Measurements from ENCODE around the gene CKB.
"Not testable (repeated sequence)": the region's sequence is repeated elsewhere in the genome, so short reads cannot be mapped to it uniquely, and the experiment has no call there.

Gene CKB

GRCh38 chr14:103526247-103526913, 3.8 kb upstream of the CKB start:
- DNase-seq (ENCODE audit: low spot score): no peak

- DNase-seq (ENCODE audit: low spot score): not testable (repeated sequence)
Measured at GRCh38 chr14:103525430-103526246, 3.0 kb upstream of the CKB start.

GRCh38 chr14:103524002-103524935, 1.6 kb upstream of the CKB start:
- no peak for DNase-seq (ENCODE audit: low spot score)

DNA sequence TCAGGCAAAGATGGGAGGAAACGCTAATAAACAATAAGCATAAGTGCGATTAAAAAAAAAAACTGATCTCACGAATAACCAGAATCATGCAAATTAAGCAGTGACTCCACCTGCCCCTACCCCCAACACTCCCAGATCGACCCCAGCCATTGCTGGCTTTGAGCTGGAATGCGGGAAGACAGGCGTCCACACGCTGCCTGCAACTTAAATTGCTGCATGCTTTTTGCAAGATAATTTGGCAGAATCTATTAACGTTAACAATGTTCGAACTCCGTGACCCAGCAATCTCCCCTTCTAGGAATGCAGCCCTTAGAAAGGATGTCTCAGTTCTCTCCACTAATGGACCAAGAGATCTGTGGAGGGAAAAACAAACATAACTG, 935 bp upstream of the CKB start:
- no peak for DNase-seq (ENCODE audit: low spot score)

DNA sequence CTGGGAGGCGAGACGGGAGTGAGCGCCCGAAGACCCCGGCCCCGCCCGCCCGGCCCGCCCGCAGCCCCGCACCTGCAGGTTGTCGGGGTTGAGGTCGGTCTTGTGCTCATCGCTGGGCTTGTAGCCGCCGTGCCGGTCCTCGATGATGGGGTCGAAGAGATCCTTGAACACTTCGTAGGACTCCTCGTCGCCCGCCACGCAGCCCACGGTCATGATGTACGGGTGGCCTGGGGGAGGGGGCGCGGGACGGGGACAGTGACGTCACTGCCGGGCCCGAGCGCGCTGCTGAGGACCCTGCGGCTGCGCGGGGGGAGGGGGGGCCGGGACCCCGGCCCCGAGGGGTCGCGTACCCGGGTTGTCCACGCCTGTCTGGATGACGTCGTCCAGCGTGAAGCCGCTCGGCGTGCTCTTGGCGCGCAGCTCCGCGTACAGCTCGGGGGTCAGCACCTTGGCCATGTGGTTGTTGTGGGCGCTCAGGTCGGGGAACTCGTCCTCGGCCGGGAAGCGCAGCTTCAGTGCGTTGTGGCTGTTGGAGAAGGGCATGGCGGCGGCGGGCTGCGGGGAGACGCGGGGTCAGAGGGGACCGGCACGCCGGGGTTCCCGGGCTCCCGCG, 573 bp downstream of the CKB start:
- DNase-seq (ENCODE audit: low spot score): no peak

GRCh38 chr14:103521438-103521950, 1.1 kb downstream of the CKB start:
- DNase-seq (ENCODE audit: low spot score): no peak

- peak; percentile 83 for DNase-seq (ENCODE audit: low spot score)
Measured at GRCh38 chr14:103520657-103521437, 1.8 kb downstream of the CKB start.

GRCh38 chr14:103520269-103520656, 2.4 kb downstream of the CKB start:
- DNase-seq (ENCODE audit: low spot score): no peak

DNA sequence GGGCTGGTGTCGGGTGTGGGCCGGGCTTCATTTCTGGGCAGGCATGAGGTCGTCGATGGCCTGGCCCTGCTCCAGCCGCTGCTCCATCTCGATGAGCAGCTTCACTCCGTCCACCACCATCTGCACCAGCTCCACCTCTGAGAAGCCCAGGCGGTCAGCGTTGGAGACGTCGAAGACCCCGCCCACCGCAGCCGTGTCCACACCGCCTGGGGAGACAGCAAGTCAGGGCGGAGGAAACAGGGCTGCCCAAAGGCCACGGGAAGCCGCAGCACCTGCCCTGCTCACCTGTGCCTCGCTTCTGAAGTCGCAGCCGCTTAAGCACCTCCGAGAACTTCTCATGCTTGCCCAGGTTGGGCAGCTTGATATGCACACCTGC, 2.8 kb downstream of the CKB start:
- DNase-seq (ENCODE audit: low spot score): no peak

- no peak for DNase-seq (ENCODE audit: low spot score)
Measured at GRCh38 chr14:103519043-103519836, 3.4 kb downstream of the CKB start.

DNA sequence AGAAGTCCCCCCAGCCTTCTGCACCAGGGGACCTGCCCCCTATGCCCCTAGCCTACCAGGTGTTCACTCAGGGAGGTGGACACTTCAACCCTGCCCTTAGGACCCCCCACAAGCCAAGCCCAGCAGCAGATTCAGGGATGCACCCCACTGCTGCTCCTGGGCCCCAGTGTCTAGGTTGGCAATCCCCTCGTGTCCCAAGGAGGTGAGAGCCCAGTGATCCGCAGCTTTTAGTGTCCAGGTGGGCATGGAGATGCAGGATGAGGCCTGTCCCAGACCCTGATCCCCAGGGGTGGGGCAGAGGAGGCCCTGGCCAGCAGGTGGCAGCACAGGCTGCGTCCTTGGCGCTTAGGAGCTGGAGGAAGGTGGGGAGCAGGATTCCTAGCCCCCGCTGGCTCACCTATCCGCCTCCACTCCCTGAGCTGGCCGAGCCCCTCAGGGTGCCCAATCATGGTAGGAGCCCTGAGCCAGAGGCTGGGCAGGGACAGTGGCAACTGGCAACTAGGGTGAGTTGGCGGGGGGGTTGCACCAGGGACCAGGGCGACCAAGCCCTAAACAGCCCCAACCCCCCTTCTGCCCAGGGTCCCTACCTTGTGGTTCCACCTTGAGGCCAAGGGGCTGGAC, 4.1 kb downstream of the CKB start:
- DNase-seq (ENCODE audit: low spot score): peak; percentile 97

DNA sequence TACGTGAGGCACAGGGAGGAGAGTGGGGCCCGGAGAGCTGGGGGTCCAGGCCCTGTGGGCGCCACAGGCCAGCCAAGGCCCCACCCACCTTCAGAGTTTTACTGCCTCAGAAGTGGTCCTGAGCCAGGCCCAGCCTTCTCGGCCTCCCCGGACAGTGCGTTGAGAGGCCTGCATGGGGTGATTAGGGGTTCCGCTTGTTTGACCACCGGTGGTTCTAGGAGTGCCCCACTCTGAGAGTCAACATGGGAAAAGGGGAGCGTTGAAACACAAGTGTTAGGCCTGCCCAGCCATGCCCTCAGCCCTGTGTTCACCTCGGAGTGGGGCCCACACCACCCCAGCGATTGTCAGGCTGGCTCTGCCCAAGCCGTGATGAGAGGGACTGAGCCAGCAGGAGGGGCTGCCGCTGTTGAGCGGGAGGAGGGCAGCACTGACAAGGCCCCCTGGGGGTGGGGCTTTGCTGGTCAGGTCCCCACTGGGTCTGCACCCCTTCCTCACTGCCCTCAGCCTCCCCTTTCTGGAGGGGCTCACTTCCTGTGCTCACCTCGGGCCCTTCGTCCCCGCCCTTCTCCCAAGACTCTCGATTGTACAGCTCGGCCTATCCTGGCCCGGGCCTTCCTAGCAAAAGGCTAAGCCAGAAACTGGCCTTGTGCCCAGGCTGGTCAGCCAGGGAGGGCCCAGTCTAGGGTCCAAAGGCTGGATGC, 4.8 kb downstream of the CKB start:
- DNase-seq (ENCODE audit: low spot score): no peak

DNA sequence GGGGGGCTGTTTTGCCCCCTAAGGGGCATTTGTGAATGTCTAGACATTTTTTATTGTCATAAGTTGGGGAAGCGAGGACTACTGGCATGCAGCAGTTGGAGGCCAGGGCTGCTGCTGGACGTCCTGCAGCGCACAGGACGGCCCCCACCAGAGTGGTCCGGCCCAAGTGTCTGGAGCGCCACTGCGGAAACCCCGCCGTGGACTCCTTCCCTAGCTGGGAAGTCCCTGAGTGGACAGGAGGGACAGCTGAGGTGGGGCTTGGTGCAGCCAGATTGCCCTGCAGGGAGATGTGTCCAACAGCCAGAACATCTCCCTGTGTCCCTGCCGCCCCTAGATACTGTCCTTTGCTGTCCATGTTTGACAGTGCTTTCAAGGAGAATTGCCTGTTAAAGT, 5.5 kb downstream of the CKB start:
- DNase-seq (ENCODE audit: low spot score): no peak

- no peak for DNase-seq (ENCODE audit: low spot score)
Measured at GRCh38 chr14:103516426-103517173, 6.0 kb downstream of the CKB start.

- no peak for DNase-seq (ENCODE audit: low spot score)
Measured at GRCh38 chr14:103514596-103515421, 7.8 kb downstream of the CKB start.

DNA sequence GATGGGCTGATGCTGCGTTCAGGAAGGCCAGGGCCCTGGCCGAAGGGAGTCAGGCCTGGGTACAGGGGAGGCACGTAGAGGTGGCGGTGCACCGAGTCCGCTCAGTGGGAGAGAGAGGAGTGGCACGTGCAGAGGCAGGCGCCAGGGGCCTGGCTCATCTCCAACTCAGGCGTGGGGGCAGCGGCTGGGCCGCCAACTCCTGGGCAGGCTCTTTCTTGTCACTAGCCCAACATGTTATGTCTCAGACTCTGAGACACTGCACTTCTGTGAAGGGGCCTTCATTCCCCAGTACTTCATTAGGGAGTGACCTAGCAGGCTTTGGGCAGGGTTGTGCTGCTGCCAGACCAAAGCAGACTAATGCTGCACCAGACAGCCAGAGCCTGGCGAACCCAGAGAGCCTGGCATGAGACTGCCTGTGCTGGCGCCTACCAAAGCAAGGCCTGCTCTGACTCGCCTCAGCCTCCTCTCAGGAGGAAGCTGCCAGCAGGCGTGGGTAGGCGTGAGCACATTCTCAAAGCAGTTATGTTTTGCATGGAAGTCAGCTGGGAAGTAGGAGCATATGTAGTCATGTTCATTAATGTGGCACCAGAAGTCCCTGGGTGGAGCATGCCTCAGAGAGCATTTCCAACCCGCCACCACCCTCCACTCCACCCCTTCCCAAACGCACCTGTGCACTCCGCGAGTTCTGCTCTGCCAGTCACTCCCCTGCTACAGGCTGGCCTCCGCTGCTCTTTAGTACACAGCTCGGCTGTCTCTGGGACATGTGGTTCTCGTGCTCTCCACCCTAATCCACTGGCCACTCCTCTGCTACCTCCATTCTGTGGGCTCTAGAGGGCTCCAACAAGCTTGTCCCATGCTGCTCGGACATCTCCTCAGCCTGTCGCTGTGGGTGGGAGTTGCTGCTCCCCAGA, 9.7 kb downstream of the CKB start:
- no peak for DNase-seq (ENCODE audit: low spot score)

DNA sequence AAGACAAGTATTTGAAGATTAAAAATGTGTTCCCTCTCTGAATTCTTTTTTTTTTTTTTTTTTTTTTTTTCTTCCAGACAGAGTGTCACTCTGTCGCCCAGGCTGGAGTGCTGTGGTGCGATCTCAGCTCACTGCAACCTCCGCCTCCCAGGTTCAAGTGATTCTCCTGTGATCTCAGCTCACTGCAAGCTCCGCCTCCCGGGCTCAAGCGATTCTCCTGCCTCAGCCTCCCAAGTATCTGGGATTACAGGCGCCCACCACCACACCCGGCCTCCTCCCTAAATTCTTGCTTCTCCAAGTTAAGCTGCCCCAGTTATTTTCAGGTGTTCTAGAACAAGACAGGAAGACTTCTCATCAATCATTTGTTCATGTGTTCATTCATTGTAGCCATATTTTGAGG, 10.4 kb downstream of the CKB start:
- not testable (repeated sequence) for DNase-seq (ENCODE audit: low spot score)

Data from HuH-7.5 (cell line).